IPS-18c (cell line): ENCODE measurements around the gene SLC15A4.

Experiments
- H3K4me3 ChIP-seq: 2 replicates; pipeline ENCODE4 v1.7.0; 2013; ENCODE audit warnings: low read depth, mild to moderate bottlenecking, low read length, moderate library complexity; ENCODE audit not compliant: insufficient read depth
- H3K9me3 ChIP-seq: one replicate; pipeline ENCODE4 v1.6.1; 2013; ENCODE audit warnings: mild to moderate bottlenecking, low read length, moderate library complexity; ENCODE audit not compliant: control insufficient read depth, insufficient read depth

SLC15A4 gene

DNA sequence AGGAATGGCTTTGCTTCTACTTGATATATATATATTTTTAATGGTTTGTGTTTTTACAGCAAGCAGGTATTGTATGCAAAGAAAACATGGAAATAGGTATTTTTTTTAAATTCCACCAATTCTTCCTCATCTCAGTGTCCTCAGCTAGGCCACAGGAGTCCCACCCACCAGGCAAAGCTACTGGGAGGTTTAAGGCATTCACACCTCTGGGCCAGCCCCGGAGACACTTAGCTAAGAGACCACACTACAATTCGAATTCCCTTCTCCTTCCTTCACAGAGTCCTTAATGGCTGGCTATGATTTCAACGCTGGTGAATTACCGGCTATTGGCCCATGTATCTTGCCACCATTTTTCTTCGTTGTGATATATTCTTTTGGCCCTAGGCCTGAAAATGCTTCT is 71.4 kb downstream of the SLC15A4 start:
- Histone ChIP-seq H3K9me3 (peaks cover 4% of the 10 kb centered on the region), H3K4me3 (no peak overlapping the region)

DNA sequence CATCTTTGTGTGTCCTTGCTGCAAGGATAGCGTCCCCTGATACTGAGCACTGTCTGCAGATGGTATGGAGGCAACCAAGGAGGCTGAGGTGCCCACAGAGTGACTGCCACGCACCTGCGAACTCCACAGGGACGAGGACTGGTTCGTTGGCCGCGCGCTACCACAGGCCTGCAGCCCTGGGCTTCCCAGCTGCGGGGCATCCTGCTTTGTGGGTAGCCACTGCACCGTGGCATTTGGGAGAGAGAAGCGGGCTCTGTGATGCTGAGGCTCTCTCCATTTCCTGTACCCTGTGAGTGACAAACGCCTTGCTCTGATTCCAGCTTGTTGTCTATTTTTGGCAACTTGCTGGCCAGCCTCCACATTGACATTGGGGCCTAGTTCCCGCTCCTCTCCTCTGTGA is 76.3 kb downstream of the SLC15A4 start:
- no peak overlapping the region for H3K4me3 ChIP-seq
- peaks cover 2% of the 10 kb centered on the region for H3K9me3 ChIP-seq

DNA sequence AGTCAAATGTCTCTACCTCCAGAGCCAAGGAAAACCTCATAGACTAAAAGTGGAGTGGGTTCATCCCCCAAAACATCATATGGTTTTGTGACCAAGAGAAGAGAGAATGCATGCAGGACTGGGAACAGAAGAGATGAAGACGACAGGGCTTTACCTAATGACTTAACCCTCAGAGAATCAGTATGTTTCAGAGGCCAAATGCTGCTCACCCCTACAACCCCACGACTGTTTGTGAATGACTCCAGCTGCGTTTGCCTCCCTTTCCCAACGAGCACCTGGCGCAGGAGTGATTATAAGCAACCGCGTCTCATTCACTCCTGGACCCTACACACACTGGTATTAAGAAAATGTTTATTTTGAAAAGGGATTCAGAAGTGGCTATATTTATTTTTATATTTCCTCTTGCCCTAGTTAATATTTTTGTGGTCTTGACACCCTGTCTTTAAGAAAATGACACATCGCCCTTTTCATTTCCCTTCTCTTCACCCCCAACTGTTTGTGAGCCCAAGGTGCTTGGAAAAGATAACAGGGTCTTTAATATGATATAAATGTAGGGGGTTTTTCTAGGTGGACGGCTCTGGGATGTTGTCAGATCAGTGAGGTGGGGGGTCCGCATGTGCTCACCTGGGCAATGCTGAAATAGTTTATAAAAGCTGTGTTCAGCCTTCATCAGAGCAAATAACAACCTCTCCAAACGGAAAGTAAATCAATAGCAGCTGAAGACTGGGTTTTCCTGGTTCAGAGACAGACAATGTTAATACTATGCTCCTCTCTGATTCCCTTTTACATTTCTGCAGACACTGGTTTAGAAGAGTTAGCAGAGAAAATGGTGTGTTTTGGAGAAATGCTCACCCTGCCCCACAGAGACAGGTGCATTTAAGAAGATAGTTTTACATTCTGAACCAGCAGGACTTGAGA is 77.7 kb downstream of the SLC15A4 start:
- Histone ChIP-seq H3K9me3 (no peaks in the 10 kb centered on the region), H3K4me3 (no peak overlapping the region)

DNA sequence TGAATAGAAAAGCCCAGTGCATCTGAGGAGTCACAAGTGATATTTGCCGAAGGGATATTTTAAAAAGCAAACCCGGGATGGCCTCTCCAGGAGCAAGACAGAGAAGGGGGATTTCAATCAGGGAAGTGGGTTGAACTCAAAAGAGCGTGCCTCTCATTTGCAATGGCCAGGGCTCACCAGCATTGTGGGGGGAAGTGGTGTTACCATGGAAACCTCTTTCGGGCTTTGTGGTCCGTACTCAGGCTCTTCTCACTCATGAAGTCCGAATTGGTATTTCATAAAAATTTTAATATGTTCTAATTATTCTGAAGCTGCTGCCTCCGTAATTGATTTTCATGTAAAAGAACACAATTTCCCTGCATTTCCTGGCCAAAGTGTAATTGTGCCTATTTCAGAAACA is 79.8 kb downstream of the SLC15A4 start:
- H3K4me3 ChIP-seq, result no peak overlapping the region
- peaks cover under 1% of the 10 kb centered on the region for H3K9me3 ChIP-seq
